ENCODE data around the gene RPS5. TPM values are rescaled to one million over a fixed set of nuclear protein-coding genes. Genes with fewer than 3 reads are reported as not detected.

The RPS5 gene
- total and polyA plus RNA-seq, 4 donors = 609 to 1,636 (median 1,064) TPM

DNA sequence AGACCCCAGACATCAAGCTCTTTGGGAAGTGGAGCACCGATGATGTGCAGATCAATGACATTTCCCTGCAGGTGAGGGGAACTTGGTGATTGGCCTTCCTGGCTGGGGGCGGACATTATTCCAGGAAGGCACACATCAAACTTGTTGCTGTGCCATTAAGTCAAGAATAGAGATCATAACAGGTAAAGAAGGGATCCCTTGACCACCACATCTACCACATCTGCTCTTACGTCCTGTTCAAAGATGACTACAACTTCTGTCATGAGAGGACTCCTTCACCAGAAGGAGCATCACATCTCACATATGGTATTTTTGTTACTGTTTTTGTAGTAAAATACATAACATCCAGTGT, 1.1 kb downstream of the RPS5 start:
- Histone ChIP-seq H3K36me3 (ENCODE audit: control insufficient read depth in 1 of 2, insufficient read depth in 2 of 2, low read length in 1 of 2) (peaks cover 0 to 5% of the 10 kb centered on the region in 2 donors), H3K27me3 (ENCODE audit: control insufficient read depth in 1 of 2, insufficient read depth in 2 of 2, low read length in 1 of 2) (no peaks in the 10 kb centered on the region), H3K9me3 (ENCODE audit: control insufficient read depth, low read length) (no peaks in the 10 kb centered on the region), H3K27ac (ENCODE audit: low read depth in 1 of 2, low read length in 2 of 2) (no peak overlapping the region), H3K4me1 (ENCODE audit: control insufficient read depth in 1 of 2, insufficient read depth in 2 of 2, low read length in 2 of 2) (no peaks in the 10 kb centered on the region), H3K4me3 (ENCODE audit: low read length in 2 of 2) (no peak overlapping the region)
- intact Hi-C loops (cut with DNase I) = no loop called here
- ATAC-seq (ENCODE audit: low FRiP score) (no peak), DNase-seq (no peak)
- WGBS, 2 donors = 89 to 93% methylated on average over 3 of the region's 3 CpGs

DNA sequence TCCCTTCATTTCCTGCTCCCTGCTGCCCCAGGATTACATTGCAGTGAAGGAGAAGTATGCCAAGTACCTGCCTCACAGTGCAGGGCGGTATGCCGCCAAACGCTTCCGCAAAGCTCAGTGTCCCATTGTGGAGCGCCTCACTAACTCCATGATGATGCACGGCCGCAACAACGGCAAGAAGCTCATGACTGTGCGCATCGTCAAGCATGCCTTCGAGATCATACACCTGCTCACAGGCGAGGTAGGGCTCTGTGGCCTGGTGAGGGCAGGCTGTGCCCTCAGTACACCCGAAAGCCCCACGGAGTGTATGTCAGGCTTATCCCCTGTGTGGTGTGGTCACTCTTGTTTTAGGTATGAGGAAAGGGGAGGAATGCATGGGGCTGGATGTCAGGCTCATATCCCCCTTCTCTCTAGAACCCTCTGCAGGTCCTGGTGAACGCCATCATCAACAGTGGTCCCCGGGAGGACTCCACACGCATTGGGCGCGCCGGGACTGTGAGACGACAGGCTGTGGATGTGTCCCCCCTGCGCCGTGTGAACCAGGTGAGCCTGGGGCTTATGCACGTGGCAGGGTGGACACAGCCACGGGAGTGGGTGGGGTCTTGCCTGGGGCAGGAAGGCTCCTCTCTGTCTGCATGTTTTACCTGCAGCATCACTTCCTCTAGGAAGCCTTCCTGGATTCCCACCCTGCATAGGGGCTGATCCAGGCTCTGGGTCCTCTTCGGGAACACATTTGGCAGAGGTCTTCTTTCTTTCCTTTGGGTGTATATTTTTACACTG, 6.1 kb downstream of the RPS5 start:
- intact Hi-C loops (cut with DNase I) = no loop called here
- H3K9me3 ChIP-seq (ENCODE audit: control insufficient read depth, low read length) = no peaks in the 10 kb centered on the region
- ATAC-seq (ENCODE audit: low FRiP score) (no peak), DNase-seq (no peak)
- H3K4me1 ChIP-seq (ENCODE audit: control insufficient read depth in 1 of 2, insufficient read depth in 2 of 2, low read length in 2 of 2) = no peaks in the 10 kb centered on the region
- no peaks in the 10 kb centered on the region for H3K27me3 ChIP-seq (ENCODE audit: control insufficient read depth in 1 of 2, insufficient read depth in 2 of 2, low read length in 1 of 2)
- H3K4me3 ChIP-seq (ENCODE audit: low read length in 2 of 2) = no peak overlapping the region
- 91% methylated on average over 25 to 26 of the region's 26 CpGs for WGBS, 2 donors
- peaks cover 3 to 16% of the 10 kb centered on the region in 2 donors for H3K36me3 ChIP-seq (ENCODE audit: control insufficient read depth in 1 of 2, insufficient read depth in 2 of 2, low read length in 1 of 2)
- no peak overlapping the region for H3K27ac ChIP-seq (ENCODE audit: low read depth in 1 of 2, low read length in 2 of 2)

DNA sequence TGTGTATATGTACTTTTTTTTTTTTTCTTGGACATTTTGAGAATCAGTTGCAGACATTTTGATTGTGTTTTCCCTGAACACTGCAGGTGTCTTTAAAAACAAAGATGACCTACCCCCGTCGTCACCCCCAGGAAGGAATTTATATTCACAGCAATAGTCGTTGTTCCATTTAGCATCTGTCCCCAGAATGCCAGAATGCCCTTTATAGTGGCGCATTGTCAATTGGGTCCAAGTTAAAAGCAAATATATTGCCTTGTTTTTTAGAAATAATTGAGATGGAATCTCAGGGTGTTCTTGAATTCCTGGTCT, 6.6 kb downstream of the RPS5 start:
- no peak overlapping the region for H3K27ac ChIP-seq (ENCODE audit: low read depth in 1 of 2, low read length in 2 of 2)
- H3K4me1 ChIP-seq (ENCODE audit: control insufficient read depth in 1 of 2, insufficient read depth in 2 of 2, low read length in 2 of 2) = no peaks in the 10 kb centered on the region
- WGBS, 2 donors = 85 to 87% methylated on average over 4 of the region's 4 CpGs
- H3K27me3 ChIP-seq (ENCODE audit: control insufficient read depth in 1 of 2, insufficient read depth in 2 of 2, low read length in 1 of 2) = no peaks in the 10 kb centered on the region
- no peak for DNase-seq
- peaks cover 3 to 16% of the 10 kb centered on the region in 2 donors for H3K36me3 ChIP-seq (ENCODE audit: control insufficient read depth in 1 of 2, insufficient read depth in 2 of 2, low read length in 1 of 2)
- intact Hi-C loops (cut with DNase I) = no loop called here
- H3K4me3 ChIP-seq (ENCODE audit: low read length in 2 of 2) = no peak overlapping the region
- H3K9me3 ChIP-seq (ENCODE audit: control insufficient read depth, low read length) = no peaks in the 10 kb centered on the region
- ATAC-seq (ENCODE audit: low FRiP score) = no peak

DNA sequence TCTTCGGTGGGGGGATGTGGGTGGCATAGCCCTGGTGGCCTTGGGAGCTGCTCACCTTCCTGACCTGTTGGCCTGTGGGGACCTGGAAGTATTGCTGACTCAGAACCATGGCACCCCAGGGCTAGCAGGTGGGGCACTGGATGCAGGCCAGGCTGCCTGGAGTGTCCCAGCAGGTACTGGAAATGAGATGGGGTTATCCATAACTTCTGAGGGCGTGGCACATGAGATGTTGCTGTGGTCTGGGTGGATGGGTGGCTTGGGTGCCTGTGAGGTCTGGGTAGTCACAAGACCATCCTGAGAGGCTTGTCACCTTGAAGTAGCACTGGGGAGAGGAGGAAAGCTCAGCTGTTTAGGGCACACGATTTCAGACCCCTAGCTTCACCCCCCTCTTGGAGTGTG, 7.8 kb downstream of the RPS5 start:
- no peak for ATAC-seq (ENCODE audit: low FRiP score)

DNA sequence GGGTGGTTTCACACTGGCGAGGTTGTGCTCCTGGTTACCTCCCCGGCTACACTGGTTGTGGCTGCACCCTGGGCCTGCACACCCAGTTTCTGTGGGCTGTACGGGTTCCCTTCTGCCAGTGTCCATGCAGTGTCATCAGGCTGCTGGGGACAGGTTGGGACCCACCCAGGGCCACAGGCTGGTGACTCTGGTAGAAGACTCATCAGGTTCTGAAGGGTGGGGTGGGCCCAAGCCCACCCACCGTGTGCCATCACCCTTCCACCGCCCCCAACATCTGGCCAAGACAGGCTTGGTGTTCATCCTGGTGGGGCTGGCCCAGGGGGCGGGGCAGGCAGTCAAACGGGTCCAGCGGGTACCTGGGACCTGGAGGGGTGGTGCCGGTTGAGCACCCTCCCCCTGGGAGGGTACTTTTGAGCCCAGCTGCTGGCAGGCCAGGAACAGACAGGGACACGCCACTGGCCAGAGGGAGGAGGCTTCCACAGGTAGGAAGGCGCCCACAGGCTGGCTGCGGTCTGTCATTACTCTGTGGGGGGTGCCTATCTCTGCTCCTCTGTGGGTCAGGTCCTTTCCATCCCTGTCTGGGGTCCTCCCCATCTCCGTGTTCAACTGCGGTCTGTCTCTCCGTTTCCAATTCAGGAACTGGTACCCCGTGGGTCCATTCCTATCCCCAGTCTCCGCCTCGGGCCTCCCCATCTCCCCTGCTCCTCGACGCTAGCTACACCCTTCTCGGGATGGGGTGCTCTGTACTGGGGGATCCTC, 8.3 kb downstream of the RPS5 start, which contains the start of gene RNF225:
TSS of gene RNF225 (plus strand) at position 437 of the 759 bp plus-strand sequence. CDS start 434 bp downstream, outside the sequence.
- no peak for ATAC-seq (ENCODE audit: low FRiP score)
- H3K4me1 ChIP-seq (ENCODE audit: control insufficient read depth in 1 of 2, insufficient read depth in 2 of 2, low read length in 2 of 2) = no peaks in the 10 kb centered on the region
- intact Hi-C loops (cut with DNase I) = no loop called here
- H3K36me3 ChIP-seq (ENCODE audit: control insufficient read depth in 1 of 2, insufficient read depth in 2 of 2, low read length in 1 of 2) = peaks cover 3 to 16% of the 10 kb centered on the region in 2 donors
- H3K4me3 ChIP-seq (ENCODE audit: low read length in 2 of 2) = no peak within 1 kb of the TSS
- no peaks in the 10 kb centered on the region for H3K27me3 ChIP-seq (ENCODE audit: control insufficient read depth in 1 of 2, insufficient read depth in 2 of 2, low read length in 1 of 2)
- H3K27ac ChIP-seq (ENCODE audit: low read depth in 1 of 2, low read length in 2 of 2) = no peak within 1 kb of the TSS
- 37 to 38% methylated on average over 20 to 21 of the region's 21 CpGs for WGBS, 2 donors
- DNase-seq = peak in 1 of 2 donors; percentile 29
- H3K9me3 ChIP-seq (ENCODE audit: control insufficient read depth, low read length) = no peaks in the 10 kb centered on the region

More for the DNA sequence above, 7.8 kb downstream of the RPS5 start:
- peak in 1 of 2 donors; percentile 30 for DNase-seq
- 68 to 72% methylated on average over 3 of the region's 3 CpGs for WGBS, 2 donors
- Histone ChIP-seq H3K27ac (ENCODE audit: low read depth in 1 of 2, low read length in 2 of 2) (no peak overlapping the region), H3K4me3 (ENCODE audit: low read length in 2 of 2) (no peak overlapping the region), H3K9me3 (ENCODE audit: control insufficient read depth, low read length) (no peaks in the 10 kb centered on the region), H3K36me3 (ENCODE audit: control insufficient read depth in 1 of 2, insufficient read depth in 2 of 2, low read length in 1 of 2) (peaks cover 3 to 16% of the 10 kb centered on the region in 2 donors), H3K4me1 (ENCODE audit: control insufficient read depth in 1 of 2, insufficient read depth in 2 of 2, low read length in 2 of 2) (no peaks in the 10 kb centered on the region), H3K27me3 (ENCODE audit: control insufficient read depth in 1 of 2, insufficient read depth in 2 of 2, low read length in 1 of 2) (no peaks in the 10 kb centered on the region)
- intact Hi-C loops (cut with DNase I) = no loop called here

DNA sequence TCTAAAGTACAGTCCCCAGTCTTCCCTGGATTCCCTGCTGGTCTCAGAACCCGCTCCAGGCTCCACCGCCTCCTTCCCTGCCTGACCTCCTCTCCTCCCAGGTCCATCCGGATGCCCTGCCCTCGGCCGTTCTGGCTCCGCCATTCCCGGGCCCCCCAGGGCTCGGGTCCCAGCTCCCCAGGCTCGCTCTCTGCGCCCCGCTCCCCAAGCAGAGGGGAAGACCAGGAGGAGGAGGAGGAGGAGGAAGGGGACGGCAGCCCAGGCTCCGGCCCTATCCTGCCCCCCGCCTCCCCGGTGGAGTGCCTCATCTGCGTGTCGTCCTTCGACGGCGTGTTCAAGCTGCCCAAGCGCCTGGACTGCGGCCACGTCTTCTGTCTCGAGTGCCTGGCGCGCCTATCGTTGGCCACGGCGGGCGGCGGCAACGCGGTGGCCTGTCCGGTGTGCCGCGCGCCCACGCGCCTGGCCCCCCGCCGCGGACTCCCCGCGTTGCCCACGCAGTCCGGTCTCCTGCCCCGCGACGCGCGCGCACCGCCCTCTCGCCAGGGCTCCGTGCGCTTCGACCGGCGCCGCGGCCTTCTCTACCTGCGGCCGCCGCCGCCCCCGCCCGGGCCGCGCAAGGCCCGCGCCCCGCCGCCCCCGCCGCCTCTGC, 9.0 kb downstream of the RPS5 start:
- no peak overlapping the region for H3K27ac ChIP-seq (ENCODE audit: low read depth in 1 of 2, low read length in 2 of 2)
- intact Hi-C loops (cut with DNase I) = no loop called here
- H3K36me3 ChIP-seq (ENCODE audit: control insufficient read depth in 1 of 2, insufficient read depth in 2 of 2, low read length in 1 of 2) = peaks cover 3 to 16% of the 10 kb centered on the region in 2 donors
- peak in 1 of 2 donors; percentile 44 for DNase-seq
- H3K4me3 ChIP-seq (ENCODE audit: low read length in 2 of 2) = no peak overlapping the region
- H3K4me1 ChIP-seq (ENCODE audit: control insufficient read depth in 1 of 2, insufficient read depth in 2 of 2, low read length in 2 of 2) = no peaks in the 10 kb centered on the region
- 2% methylated on average over 51 to 75 of the region's 75 CpGs for WGBS, 2 donors
- no peaks in the 10 kb centered on the region for H3K9me3 ChIP-seq (ENCODE audit: control insufficient read depth, low read length)
- no peak for ATAC-seq (ENCODE audit: low FRiP score)
- no peaks in the 10 kb centered on the region for H3K27me3 ChIP-seq (ENCODE audit: control insufficient read depth in 1 of 2, insufficient read depth in 2 of 2, low read length in 1 of 2)

DNA sequence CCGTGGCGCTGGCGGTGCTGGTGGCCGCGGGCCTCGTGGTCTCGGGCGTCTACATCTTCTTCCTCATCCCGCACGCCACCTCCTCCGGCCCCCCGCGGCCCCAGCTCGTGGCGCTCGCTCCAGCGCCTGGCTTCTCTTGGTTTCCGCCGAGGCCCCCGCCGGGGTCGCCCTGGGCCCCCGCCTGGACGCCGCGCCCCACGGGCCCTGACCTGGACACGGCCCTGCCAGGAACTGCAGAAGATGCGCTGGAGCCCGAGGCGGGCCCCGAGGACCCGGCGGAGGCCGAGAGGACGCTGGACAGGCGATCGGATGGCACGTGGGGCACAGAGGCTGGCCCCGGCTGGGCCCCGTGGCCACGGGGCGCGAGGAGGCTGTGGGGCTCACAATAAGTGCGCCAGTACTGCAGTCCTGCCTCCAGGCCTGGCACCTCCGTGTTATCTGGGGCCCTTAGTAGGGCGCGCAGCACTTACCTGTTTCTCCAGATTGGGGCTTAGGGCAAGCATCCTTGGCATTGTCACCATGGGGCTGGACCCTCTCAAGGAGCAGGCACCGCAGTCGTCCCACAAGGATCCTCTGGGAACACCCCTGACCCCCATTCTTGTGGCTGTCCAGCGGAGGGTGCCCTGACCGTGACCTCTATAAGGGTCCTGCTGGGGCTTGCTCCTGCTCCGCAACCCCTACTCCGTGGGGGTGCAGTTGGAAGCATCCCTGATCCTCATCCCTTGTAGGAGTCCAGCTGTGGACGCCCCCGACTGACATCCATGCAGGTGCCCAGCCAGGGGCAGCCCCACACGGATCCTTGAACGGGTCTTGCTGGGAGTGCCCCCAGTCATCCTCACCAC, 9.8 kb downstream of the RPS5 start:
- intact Hi-C loops (cut with DNase I) = no loop called here
- Histone ChIP-seq H3K4me1 (ENCODE audit: control insufficient read depth in 1 of 2, insufficient read depth in 2 of 2, low read length in 2 of 2) (no peaks in the 10 kb centered on the region), H3K27me3 (ENCODE audit: control insufficient read depth in 1 of 2, insufficient read depth in 2 of 2, low read length in 1 of 2) (no peaks in the 10 kb centered on the region), H3K36me3 (ENCODE audit: control insufficient read depth in 1 of 2, insufficient read depth in 2 of 2, low read length in 1 of 2) (peaks cover 3 to 16% of the 10 kb centered on the region in 2 donors), H3K9me3 (ENCODE audit: control insufficient read depth, low read length) (no peaks in the 10 kb centered on the region), H3K4me3 (ENCODE audit: low read length in 2 of 2) (no peak overlapping the region), H3K27ac (ENCODE audit: low read depth in 1 of 2, low read length in 2 of 2) (no peak overlapping the region)
- peak in 1 of 2 donors; percentile 38 for DNase-seq
- no peak for ATAC-seq (ENCODE audit: low FRiP score)
- 29 to 32% methylated on average over 52 to 58 of the region's 58 CpGs for WGBS, 2 donors

DNA sequence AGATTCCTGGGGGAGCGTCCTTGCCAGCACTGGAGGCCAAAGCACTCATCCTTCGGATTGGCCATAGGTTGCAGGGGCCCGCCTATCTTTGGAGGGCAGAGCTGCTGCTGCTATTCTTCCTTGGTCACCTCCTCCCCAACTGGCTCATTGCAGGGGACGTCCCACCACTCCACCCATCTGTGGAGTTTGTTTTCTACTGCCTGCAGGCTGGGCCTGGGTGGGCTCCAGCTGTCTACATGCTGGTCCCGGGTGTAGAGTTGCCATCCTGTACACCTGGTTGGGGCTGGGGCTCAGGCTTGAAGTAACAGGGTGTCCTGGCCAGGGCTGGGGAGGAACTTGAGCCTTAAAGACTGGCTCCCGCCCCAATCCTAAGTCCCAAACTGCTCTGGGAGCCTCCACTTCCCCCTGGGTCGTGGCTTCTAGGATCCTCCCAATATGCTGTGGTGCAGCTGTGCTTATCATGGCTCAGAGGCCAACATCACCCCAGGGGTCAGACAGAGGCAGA, 10.5 kb downstream of the RPS5 start:
- Histone ChIP-seq H3K9me3 (ENCODE audit: control insufficient read depth, low read length) (no peaks in the 10 kb centered on the region), H3K27me3 (ENCODE audit: control insufficient read depth in 1 of 2, insufficient read depth in 2 of 2, low read length in 1 of 2) (no peaks in the 10 kb centered on the region), H3K4me1 (ENCODE audit: control insufficient read depth in 1 of 2, insufficient read depth in 2 of 2, low read length in 2 of 2) (no peaks in the 10 kb centered on the region), H3K4me3 (ENCODE audit: low read length in 2 of 2) (no peak overlapping the region), H3K27ac (ENCODE audit: low read depth in 1 of 2, low read length in 2 of 2) (no peak overlapping the region), H3K36me3 (ENCODE audit: control insufficient read depth in 1 of 2, insufficient read depth in 2 of 2, low read length in 1 of 2) (peaks cover 3 to 16% of the 10 kb centered on the region in 2 donors)
- WGBS, 2 donors = 68% methylated on average over 7 of the region's 7 CpGs
- ATAC-seq (ENCODE audit: low FRiP score) = no peak
- intact Hi-C loops (cut with DNase I) = no loop called here
- peak; percentile 40 to 69 for DNase-seq
